Brain microvascular endothelial cell (primary cell): ENCODE data around the gene RAB8A.
A peak's percentile ranks its signal among the peaks of the same experiment; 100 is the strongest.
"Not testable (repeated sequence)": the region's sequence is repeated elsewhere in the genome, so short reads cannot be mapped to it uniquely, and the experiment has no call there.

Source experiments
- DNase-seq: peaks from one replicate; pipeline ENCODE4 v3.0.0-alpha.2; 2020
- H3K27ac ChIP-seq: fragments of 250-450 bp; sonication (Bioruptor Pico); 2 replicates; pipeline ENCODE4 v1.5.1; 2020; ENCODE audit warnings: mild to moderate bottlenecking, moderate library complexity
- H3K27me3 ChIP-seq: fragments of 250-450 bp; sonication (Bioruptor Pico); replicated peaks from 2 replicates; pipeline ENCODE4 v1.5.1; 2020; ENCODE audit warnings: mild to moderate bottlenecking
- H3K36me3 ChIP-seq: fragments of 250-450 bp; sonication (Bioruptor Pico); replicated peaks from 2 replicates; pipeline ENCODE4 v1.5.1; 2020; ENCODE audit warnings: mild to moderate bottlenecking
- H3K4me3 ChIP-seq: 2 replicates; pipeline ENCODE4 v1.5.1; 2011; ENCODE audit warnings: low read depth, mild to moderate bottlenecking, control low read depth, low read length, moderate library complexity
- CTCF ChIP-seq: IDR thresholded peaks from 2 replicates; pipeline ENCODE4 v1.5.1; 2011; ENCODE audit warnings: low read depth, mild to moderate bottlenecking, moderate library complexity, low read length, control low read depth, inconsistent platforms; ENCODE audit errors: missing control alignments
- in situ Hi-C: cut with HindIII; loops from 2 replicates; pipeline ENCODE4 v1.10.0; 2017; ENCODE audit warnings: low sequenced_read_pairs, low pct_ligation_motif_present

Gene RAB8A

DNA sequence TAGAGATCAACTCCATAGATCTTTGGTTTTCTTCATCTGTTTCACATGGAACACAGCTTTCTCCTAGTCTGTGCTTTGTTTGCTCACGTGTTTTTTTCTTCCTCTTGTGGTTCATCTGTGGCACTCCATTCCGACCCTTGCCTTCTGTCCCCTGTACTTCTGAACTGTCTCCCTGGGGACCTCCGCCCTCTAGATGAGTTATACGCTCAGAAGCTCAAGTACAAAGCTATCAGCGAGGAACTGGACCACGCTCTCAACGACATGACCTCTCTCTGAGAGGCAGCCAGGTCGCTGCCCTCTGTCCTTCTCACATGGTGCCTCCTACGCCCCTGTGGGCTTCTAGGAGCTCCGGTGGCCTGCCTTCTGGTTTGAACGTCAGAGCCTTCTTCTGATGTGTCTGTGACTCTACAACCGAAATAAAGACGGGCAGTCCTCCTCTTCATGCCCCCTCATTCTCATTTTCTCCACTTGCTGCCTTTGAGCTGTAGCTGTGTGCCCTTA, 16.6 kb upstream of the RAB8A start:
- DNase-seq = no peak
- Histone ChIP-seq H3K4me3 (no peak overlapping the region), H3K36me3 (peaks cover 95% of the 10 kb centered on the region), H3K27ac (peak overlapping the region; percentile 46), H3K27me3 (no peaks in the 10 kb centered on the region)
- in situ Hi-C loops = no loop called here
- TF ChIP-seq CTCF = no peak

DNA sequence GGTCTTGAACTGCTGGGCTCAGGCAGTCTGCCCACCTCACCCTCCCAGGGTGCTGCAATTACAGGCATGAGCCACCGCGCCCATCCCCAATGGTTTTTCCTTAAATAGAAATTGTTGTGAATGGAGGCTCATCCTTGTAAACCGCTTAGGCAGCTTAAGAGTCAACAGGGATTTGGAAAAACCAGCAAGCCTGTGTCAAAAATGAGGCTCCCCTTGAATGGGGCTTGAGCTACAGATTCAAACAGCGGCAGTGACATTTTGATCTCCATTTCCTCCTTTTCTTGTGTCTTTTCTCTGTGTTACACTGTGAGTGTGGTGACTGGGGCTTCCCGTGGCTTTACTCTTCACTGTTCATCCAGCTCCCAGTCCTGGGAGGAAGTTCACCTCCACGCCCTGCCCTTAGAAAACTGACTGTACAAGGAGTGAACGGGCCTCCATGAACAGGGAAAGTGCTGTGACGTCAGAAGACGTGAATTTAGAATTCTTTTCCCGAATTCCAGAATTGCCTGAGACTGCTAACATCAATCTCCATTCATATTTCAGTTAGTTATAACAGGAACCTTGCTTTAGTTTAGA, 15.3 kb upstream of the RAB8A start:
- in situ Hi-C loops = no loop called here
- Histone ChIP-seq H3K27ac (peak overlapping the region; percentile 16), H3K27me3 (no peaks in the 10 kb centered on the region), H3K36me3 (peaks cover 95% of the 10 kb centered on the region), H3K4me3 (no peak overlapping the region)
- no peak for TF ChIP-seq CTCF
- DNase-seq = no peak

DNA sequence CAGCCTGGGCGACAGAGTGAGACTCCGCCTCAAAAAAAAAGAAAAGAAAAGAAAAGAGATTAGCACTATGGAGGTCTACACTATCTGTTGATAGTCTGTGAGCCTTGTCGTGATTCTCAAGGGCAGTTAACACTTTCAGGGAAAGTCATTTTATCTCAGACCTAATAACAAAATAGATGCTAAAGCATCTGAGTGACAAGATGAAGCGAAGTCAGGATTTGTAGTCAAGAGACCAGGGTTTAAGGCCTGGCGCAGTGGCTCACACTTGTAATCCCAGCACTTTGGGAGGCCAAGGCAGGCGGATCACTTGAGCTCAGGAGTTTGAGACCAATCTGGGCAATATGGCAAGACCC, 13.3 kb upstream of the RAB8A start:
- no peak overlapping the region for H3K27ac ChIP-seq
- no peak for TF ChIP-seq CTCF
- peaks cover 95% of the 10 kb centered on the region for H3K36me3 ChIP-seq
- no peaks in the 10 kb centered on the region for H3K27me3 ChIP-seq
- in situ Hi-C loops = no loop called here
- DNase-seq = no peak
- H3K4me3 ChIP-seq = no peak overlapping the region

DNA sequence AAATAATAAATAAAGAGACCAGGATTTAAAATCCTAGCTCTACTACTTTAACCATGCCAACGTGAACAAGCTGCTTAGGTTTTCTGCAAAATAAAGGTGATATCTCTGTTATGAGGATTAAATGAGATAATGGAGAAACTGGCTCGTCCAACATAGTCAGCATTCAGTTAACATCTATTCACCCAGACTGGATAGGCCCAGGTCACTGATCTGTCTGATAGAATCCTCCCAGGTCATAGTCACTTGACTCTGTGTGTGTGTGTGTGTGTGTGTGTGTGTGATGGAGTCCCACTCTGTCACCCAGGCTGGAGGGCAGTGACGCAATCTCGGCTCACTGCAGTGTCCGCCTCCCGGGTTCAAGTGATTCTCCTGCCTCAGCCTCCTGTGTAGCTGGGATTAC, 12.9 kb upstream of the RAB8A start:
- Histone ChIP-seq H3K27me3 (no peaks in the 10 kb centered on the region), H3K36me3 (peaks cover 95% of the 10 kb centered on the region), H3K27ac (no peak overlapping the region), H3K4me3 (no peak overlapping the region)
- no peak for DNase-seq
- in situ Hi-C loops = no loop called here
- no peak for TF ChIP-seq CTCF

DNA sequence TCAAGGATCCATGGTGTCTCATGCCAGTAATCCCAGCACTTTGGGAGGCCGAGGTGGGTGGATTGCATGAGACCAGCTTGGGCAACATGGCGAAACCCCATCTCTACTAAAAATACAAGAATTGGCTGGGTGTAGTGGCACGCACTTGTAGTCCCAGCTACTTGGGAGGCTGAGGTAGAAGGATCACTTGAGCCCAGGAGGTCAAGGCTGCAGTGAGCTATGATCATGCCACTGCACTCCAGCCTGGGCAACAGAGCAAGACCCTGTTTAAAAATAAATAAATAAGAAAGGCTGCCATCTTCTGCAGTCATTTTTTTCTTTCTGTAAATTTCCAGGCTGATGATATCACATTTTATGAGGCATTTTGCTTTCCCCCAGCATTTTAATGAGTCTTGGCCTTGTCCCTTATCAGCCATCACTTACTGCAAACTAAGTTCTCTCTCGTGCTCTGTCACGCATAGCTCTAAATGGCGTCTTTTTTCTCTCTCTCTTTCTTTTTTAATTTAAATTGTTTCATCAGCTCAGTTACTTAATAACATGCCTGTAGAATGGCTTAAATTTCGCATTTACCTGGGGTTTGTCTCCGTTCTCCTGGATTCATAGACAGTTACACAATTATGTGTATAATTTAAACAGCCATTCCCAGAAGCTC, 12.2 kb upstream of the RAB8A start:
- in situ Hi-C loops = not testable (repeated sequence)
- peaks cover 88% of the 10 kb centered on the region for H3K36me3 ChIP-seq

DNA sequence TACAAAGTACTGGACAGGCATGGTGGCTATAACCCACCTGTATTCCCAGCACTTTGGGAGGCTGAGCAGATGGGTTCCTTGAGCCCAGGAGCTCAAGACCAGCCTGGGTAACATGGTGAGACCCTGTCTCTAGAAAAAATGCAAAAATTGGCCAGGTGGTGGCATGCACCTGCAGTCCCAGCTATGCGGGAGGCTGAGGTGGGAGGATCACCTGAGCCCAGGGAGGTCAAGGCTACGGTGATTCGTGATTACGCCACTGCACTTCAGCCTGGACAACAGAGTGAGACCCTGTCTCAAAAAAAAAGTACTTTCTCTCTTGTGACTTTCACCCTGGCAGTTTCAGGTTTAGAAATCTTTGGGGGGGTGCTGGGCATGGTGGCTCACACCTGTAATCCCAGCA, 11.2 kb upstream of the RAB8A start:
- TF ChIP-seq CTCF = no peak
- in situ Hi-C loops = no loop called here
- no peaks in the 10 kb centered on the region for H3K27me3 ChIP-seq
- no peak overlapping the region for H3K27ac ChIP-seq
- no peak for DNase-seq
- peaks cover 79% of the 10 kb centered on the region for H3K36me3 ChIP-seq
- no peak overlapping the region for H3K4me3 ChIP-seq

More for the DNA sequence above, 12.2 kb upstream of the RAB8A start:
- H3K27me3 ChIP-seq, H3K27ac ChIP-seq, H3K4me3 ChIP-seq, DNase-seq: not testable (repeated sequence)
